ENCODE data around the gene BICC1. TPM values are rescaled to one million over a fixed set of nuclear protein-coding genes. Genes with fewer than 3 reads are reported as not detected.

The BICC1 gene
- total RNA-seq, 4 donors from 2014 or later = 0.60 to 5.1 (median 2.2) TPM

DNA sequence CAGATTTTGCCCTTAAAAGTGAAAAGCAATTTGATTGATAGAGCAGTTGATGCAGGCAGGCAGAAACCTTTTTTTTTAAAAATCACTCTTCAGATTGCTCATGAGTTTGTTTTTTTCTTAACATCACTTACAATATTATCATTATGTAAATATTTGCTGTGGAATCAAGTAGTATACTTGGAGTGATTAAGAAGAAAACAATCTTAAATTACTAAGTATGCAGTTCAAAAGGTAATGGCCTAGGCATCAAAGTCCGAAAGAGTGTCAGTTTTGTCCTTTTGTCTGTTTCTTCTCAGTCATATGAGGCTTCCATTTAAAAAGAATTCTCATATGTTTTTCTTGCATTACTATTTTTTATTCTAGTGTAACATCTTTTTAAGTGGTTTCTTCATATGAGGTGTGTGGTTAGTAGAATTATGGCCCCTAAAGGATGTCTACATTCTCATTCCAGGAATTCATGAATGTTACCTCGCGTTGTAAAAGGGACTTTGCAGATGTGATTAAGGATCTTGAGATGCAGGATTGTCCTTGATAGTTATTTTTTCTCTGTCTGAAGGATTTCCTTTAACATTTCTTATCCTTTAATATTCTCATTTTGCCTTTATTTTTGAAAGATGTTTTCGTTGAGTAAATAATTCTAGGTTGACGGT, 44.0 kb downstream of the BICC1 start:
- H3K4me1 ChIP-seq = peaks cover 0 to 8% (median 0%) of the 10 kb centered on the region in 4 donors
- intact Hi-C loops (cut with DNase I; ENCODE audit: low total_unique reads) (no loop called here), in situ Hi-C loops (cut with MboI; ENCODE audit: low pct_ligation_motif_present in 1 of 4, low pct_unique_long_range_greater_than_20kb in 1 of 4, low sequenced_read_pairs in 3 of 4) (no loop called here)
- H3K27me3 ChIP-seq = no peaks in the 10 kb centered on the region
- H3K27ac ChIP-seq = no peak overlapping the region
- peaks cover 10 to 11% of the 10 kb centered on the region in 2 donors for H3K9me3 ChIP-seq
- no peak for DNase-seq
- TF ChIP-seq, protein P1, sequence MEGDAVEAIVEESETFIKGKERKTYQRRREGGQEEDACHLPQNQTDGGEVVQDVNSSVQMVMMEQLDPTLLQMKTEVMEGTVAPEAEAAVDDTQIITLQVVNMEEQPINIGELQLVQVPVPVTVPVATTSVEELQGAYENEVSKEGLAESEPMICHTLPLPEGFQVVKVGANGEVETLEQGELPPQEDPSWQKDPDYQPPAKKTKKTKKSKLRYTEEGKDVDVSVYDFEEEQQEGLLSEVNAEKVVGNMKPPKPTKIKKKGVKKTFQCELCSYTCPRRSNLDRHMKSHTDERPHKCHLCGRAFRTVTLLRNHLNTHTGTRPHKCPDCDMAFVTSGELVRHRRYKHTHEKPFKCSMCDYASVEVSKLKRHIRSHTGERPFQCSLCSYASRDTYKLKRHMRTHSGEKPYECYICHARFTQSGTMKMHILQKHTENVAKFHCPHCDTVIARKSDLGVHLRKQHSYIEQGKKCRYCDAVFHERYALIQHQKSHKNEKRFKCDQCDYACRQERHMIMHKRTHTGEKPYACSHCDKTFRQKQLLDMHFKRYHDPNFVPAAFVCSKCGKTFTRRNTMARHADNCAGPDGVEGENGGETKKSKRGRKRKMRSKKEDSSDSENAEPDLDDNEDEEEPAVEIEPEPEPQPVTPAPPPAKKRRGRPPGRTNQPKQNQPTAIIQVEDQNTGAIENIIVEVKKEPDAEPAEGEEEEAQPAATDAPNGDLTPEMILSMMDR (IDR thresholded peaks at IDR 0.05) = no peak
- TF ChIP-seq POLR2AphosphoS5 (IDR thresholded peaks at IDR 0.05) = no peak
- no peak for TF ChIP-seq POLR2A (IDR thresholded peaks at IDR 0.05)
- no peak for TF ChIP-seq EP300 (IDR thresholded peaks at IDR 0.05; ENCODE audit: low read depth)
- no peaks in the 10 kb centered on the region for H3K36me3 ChIP-seq
- 87 to 91% methylated on average over 5 of the region's 5 CpGs for WGBS, 2 donors (ENCODE audit: low coverage in 1 of 2)
- H3K4me3 ChIP-seq = no peak overlapping the region

DNA sequence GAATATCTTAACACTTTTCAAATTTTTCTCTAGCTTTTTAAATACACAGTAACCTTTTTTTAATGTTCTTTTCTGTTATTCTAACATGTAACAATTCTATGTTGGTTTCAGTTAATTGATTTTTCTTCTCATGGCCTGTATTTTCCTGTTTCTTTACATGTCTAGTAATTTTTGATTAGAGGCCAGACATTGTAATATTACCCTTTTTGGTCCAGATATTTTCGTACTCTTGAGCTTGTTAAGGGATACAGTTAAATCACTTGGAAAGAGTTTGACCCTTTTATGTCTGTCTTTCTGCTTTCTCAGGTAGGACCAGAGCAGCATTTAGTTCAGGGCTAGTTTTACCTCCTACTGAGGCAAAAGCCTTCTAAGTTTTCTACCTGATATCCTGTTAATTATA, 45.0 kb downstream of the BICC1 start:
- H3K36me3 ChIP-seq = no peaks in the 10 kb centered on the region
- H3K27ac ChIP-seq = no peak overlapping the region
- intact Hi-C loops (cut with DNase I; ENCODE audit: low total_unique reads) (no loop called here), in situ Hi-C loops (cut with MboI; ENCODE audit: low pct_ligation_motif_present in 1 of 4, low pct_unique_long_range_greater_than_20kb in 1 of 4, low sequenced_read_pairs in 3 of 4) (no loop called here)
- peaks cover 0 to 8% (median 0%) of the 10 kb centered on the region in 4 donors for H3K4me1 ChIP-seq
- H3K4me3 ChIP-seq = no peak overlapping the region
- H3K27me3 ChIP-seq = no peaks in the 10 kb centered on the region
- TF ChIP-seq EP300 (IDR thresholded peaks at IDR 0.05; ENCODE audit: low read depth) = no peak
- TF ChIP-seq POLR2A (IDR thresholded peaks at IDR 0.05) = no peak
- WGBS, 2 donors (ENCODE audit: low coverage in 1 of 2) = 94 to 100% methylated on average over 1 of the region's 1 CpG
- peaks cover 19 to 22% of the 10 kb centered on the region in 2 donors for H3K9me3 ChIP-seq
- no peak for DNase-seq

DNA sequence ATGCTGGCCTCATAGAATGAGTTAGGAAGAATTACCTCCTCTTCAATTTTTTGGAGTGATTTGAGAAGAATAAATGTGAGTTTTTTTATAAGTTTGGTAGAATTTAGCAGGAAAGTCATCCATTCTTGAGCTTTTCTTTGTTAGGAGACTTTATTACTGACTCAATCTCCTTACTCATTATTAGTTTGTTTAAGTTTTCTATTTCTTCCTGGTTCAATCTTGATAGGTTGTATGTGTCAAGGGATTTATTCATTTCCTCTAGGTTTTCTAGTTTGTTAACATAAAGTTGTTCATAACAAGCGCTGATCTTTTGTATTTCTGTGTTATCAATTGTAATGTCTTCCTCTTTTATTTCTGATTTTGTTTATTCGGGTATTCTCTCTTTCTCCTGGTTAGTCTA, 47.4 kb downstream of the BICC1 start:
- in situ Hi-C loops (cut with MboI; ENCODE audit: low pct_ligation_motif_present in 1 of 4, low pct_unique_long_range_greater_than_20kb in 1 of 4, low sequenced_read_pairs in 3 of 4) = no loop called here
- Histone ChIP-seq H3K27ac (no peak overlapping the region), H3K4me3 (no peak overlapping the region), H3K9me3 (peaks cover 23 to 24% of the 10 kb centered on the region in 2 donors), H3K4me1 (no peaks in the 10 kb centered on the region), H3K36me3 (no peaks in the 10 kb centered on the region), H3K27me3 (no peaks in the 10 kb centered on the region)
- intact Hi-C loops (cut with DNase I; ENCODE audit: low total_unique reads) = no loop called here
- 83 to 91% methylated on average over 2 of the region's 2 CpGs for WGBS, 2 donors (ENCODE audit: low coverage in 1 of 2)
- TF ChIP-seq POLR2A (IDR thresholded peaks at IDR 0.05) (no peak), POLR2AphosphoS5 (IDR thresholded peaks at IDR 0.05) (no peak), EP300 (IDR thresholded peaks at IDR 0.05; ENCODE audit: low read depth) (no peak)
- TF ChIP-seq, protein P1 (IDR thresholded peaks at IDR 0.05) = no peak
- DNase-seq = no peak

DNA sequence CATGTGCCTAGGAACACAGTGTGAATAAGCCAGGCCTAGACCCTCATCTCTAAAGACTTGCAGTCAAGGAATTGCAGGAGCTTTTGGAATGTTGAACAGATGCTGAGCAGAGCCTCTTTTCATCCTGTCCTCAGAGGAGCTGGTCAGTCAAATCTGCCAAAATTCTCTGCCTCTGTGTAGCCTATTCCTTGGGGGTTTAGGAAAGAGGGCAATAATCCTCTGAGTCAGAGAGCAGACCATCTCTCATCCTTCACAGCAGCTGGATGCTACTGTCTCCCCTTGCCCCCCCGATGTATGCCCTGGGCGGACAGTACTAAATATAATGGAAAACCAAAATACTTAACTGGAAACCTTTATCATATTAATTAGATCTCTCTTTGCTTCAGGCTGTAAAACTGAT, 52.6 kb downstream of the BICC1 start:
- Histone ChIP-seq H3K4me1 (no peaks in the 10 kb centered on the region), H3K36me3 (no peaks in the 10 kb centered on the region), H3K27me3 (no peaks in the 10 kb centered on the region), H3K9me3 (peaks cover 18 to 24% of the 10 kb centered on the region in 2 donors), H3K27ac (no peak overlapping the region), H3K4me3 (no peak overlapping the region)
- WGBS, 2 donors (ENCODE audit: low coverage in 1 of 2) = 88 to 90% methylated on average over 2 of the region's 2 CpGs
- intact Hi-C loops (cut with DNase I; ENCODE audit: low total_unique reads) (no loop called here), in situ Hi-C loops (cut with MboI; ENCODE audit: low pct_ligation_motif_present in 1 of 4, low pct_unique_long_range_greater_than_20kb in 1 of 4, low sequenced_read_pairs in 3 of 4) (no loop called here)
- DNase-seq = no peak
- TF ChIP-seq EP300 (IDR thresholded peaks at IDR 0.05; ENCODE audit: low read depth) (no peak), POLR2AphosphoS5 (IDR thresholded peaks at IDR 0.05) (no peak), POLR2A (IDR thresholded peaks at IDR 0.05) (no peak)
- TF ChIP-seq, protein P1 (IDR thresholded peaks at IDR 0.05) = no peak

DNA sequence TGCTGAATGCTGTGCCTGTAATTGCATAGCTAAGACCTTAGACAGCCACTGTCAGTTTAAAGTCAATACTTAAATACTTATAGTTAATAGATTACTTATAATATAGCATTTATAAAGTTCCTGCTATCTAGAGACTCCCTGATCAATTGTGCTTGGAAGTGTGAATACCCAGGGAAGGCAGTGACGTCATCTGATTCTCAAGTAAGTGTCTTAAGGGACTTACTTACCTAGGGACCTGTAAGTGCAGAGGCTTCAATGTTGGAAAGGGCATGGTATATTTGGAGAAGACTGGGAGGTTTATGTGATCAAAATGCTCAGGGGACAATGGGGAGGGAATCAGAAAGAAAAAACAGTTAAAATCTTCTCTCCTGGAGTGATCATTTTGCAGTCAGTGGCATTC, 55.0 kb downstream of the BICC1 start:
- TF ChIP-seq EP300 (IDR thresholded peaks at IDR 0.05; ENCODE audit: low read depth) (no peak), POLR2A (IDR thresholded peaks at IDR 0.05) (no peak), POLR2AphosphoS5 (IDR thresholded peaks at IDR 0.05) (no peak)
- TF ChIP-seq, protein P1 (IDR thresholded peaks at IDR 0.05) = no peak
- Histone ChIP-seq H3K27ac (no peak overlapping the region), H3K4me3 (no peak overlapping the region), H3K4me1 (no peaks in the 10 kb centered on the region), H3K27me3 (no peaks in the 10 kb centered on the region), H3K9me3 (peaks cover 1 to 6% of the 10 kb centered on the region in 2 donors), H3K36me3 (no peaks in the 10 kb centered on the region)
- intact Hi-C loops (cut with DNase I; ENCODE audit: low total_unique reads) (no loop called here), in situ Hi-C loops (cut with MboI; ENCODE audit: low pct_ligation_motif_present in 1 of 4, low pct_unique_long_range_greater_than_20kb in 1 of 4, low sequenced_read_pairs in 3 of 4) (no loop called here)
- 77% methylated on average over 1 of the region's 1 CpG; no CpG with 5 or more reads in 1 of the 2 donors for WGBS, 2 donors (ENCODE audit: low coverage in 1 of 2)
- DNase-seq = no peak
